Tongue (tissue), 2 donors: ENCODE data around the gene HSPG2. TPM values are rescaled to one million over a fixed set of nuclear protein-coding genes. Genes with fewer than 3 reads are reported as not detected.
"Not testable (repeated sequence)": the region's sequence is repeated elsewhere in the genome, so short reads cannot be mapped to it uniquely, and the experiment has no call there.

ENCODE experiments used
- DNase-seq: peaks from one replicate; pipeline ENCODE4 v3.0.0-alpha.2; 2015
- total RNA-seq: library from RNA; depleted of rRNA; stranded (reverse); fragments of >200 nt; gene quantifications from one replicate; pipeline ENCODE4 v1.2.3, GENCODE V29; 2014

HSPG2 gene
- total RNA-seq, 1 donor from 2014 or later = 381 TPM

GRCh38 chr1:21955501-21956281 lies 18.6 kb upstream of the HSPG2 start:
- peak; percentile 40 for DNase-seq

GRCh38 chr1:21955058-21955457 lies 17.9 kb upstream of the HSPG2 start:
- no peak for DNase-seq

- peak; percentile 81 for DNase-seq
Observed at GRCh38 chr1:21952786-21953520, 15.8 kb upstream of the HSPG2 start.

- DNase-seq = peak; percentile 58
Observed at GRCh38 chr1:21951226-21951870, 14.2 kb upstream of the HSPG2 start.

- DNase-seq = no peak
Observed at GRCh38 chr1:21950734-21951133, 13.6 kb upstream of the HSPG2 start.

- no peak for DNase-seq
Observed at GRCh38 chr1:21946836-21947587, 9.9 kb upstream of the HSPG2 start.

- no peak for DNase-seq
Observed at GRCh38 chr1:21944733-21945073, 7.6 kb upstream of the HSPG2 start.

GRCh38 chr1:21942959-21943640 lies 6.0 kb upstream of the HSPG2 start:
- not testable (repeated sequence) for DNase-seq

GRCh38 chr1:21942464-21942863 lies 5.4 kb upstream of the HSPG2 start:
- no peak for DNase-seq

GRCh38 chr1:21941370-21941769 lies 4.3 kb upstream of the HSPG2 start:
- no peak for DNase-seq

- no peak for DNase-seq
Observed at GRCh38 chr1:21940492-21940891, 3.4 kb upstream of the HSPG2 start.

GRCh38 chr1:21939650-21940374 lies 2.7 kb upstream of the HSPG2 start:
- DNase-seq = peak; percentile 97

GRCh38 chr1:21938732-21939538 lies 1.8 kb upstream of the HSPG2 start:
- DNase-seq = no peak

- DNase-seq = peak; percentile 95
Observed at GRCh38 chr1:21937372-21938121, 437 bp upstream of the HSPG2 start.

GRCh38 chr1:21936366-21937031 lies 611 bp downstream of the HSPG2 start:
- no peak for DNase-seq

- no peak for DNase-seq
Observed at GRCh38 chr1:21935891-21936365, 1.2 kb downstream of the HSPG2 start.

GRCh38 chr1:21935393-21935804 lies 1.7 kb downstream of the HSPG2 start:
- no peak for DNase-seq

- peak; percentile 82 for DNase-seq
Observed at GRCh38 chr1:21933397-21934248, 3.5 kb downstream of the HSPG2 start.
